22Rv1 (cell line): ENCODE data around the gene IRS1.
"Not testable (repeated sequence)": the region's sequence is repeated elsewhere in the genome, so short reads cannot be mapped to it uniquely, and the experiment has no call there.

Source experiments
- H3K27ac ChIP-seq: fragments of 450-650 bp; 2 replicates; pipeline ENCODE4 v1.5.1; 2017
- CTCF ChIP-seq: fragments of 450-650 bp; IDR thresholded peaks from 2 replicates; pipeline ENCODE4 v1.5.1; 2017; ENCODE audit warnings: mild to moderate bottlenecking
- ZFX ChIP-seq: fragments of 450-650 bp; IDR thresholded peaks from 2 replicates; pipeline ENCODE4 v1.6.1; 2017; ENCODE audit warnings: antibody characterized with exemption, borderline replicate concordance

Gene IRS1

DNA sequence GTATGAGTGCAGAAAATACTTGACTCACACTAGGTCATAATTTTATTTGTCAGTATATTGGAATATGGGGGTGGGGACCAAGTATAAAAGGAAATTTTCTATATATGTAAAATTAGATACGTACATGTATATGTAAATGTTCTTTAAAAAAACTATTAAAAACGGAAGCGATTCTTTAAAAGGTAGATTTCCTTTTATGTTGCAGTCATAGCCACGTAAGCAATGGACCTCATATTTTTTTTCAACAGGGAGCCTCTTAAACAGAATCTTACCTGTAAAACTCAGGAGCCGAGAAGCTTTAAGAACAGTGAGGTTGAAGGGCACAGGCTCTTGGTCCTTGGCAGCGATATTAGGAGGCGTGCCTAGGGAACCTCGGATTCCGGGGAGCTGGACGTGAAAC lies 39.5 kb upstream of the IRS1 start:
- TF ChIP-seq ZFX (no peak), CTCF (no peak)
- no peak overlapping the region for H3K27ac ChIP-seq

DNA sequence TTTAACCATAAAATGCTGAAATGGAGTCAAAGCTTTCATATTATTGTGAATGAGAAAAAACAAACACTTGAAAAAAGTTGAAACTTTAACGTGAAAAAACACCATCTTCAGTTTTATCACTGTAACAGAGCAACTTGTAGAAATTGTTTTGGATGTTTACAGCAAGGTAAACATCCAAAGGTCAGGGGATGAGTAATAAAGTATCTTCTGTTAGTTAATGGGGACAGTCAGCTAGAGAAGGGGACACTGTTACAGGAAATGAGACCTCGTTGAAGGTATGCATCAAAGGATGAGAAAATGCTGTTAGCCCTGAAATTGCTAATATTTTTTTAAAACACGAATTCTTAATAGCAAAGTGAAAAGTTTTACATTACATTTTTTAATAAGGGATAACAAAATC lies 39.1 kb upstream of the IRS1 start:
- no peak for TF ChIP-seq CTCF
- TF ChIP-seq ZFX, result no peak
- H3K27ac ChIP-seq, result no peak overlapping the region

- H3K27ac ChIP-seq, result peak overlapping the region; percentile 95
- no peak for TF ChIP-seq ZFX
- TF ChIP-seq CTCF, result no peak
Observed at GRCh38 chr2:226837787-226838603, 38.4 kb upstream of the IRS1 start.

GRCh38 chr2:226837334-226837733 lies 37.7 kb upstream of the IRS1 start:
- TF ChIP-seq CTCF, result no peak
- TF ChIP-seq ZFX, result no peak
- H3K27ac ChIP-seq, result peak overlapping the region; percentile 95

- H3K27ac ChIP-seq, result peak overlapping the region; percentile 95
- TF ChIP-seq ZFX (no peak), CTCF (no peak)
Observed at GRCh38 chr2:226836548-226836885, 36.9 kb upstream of the IRS1 start.

DNA sequence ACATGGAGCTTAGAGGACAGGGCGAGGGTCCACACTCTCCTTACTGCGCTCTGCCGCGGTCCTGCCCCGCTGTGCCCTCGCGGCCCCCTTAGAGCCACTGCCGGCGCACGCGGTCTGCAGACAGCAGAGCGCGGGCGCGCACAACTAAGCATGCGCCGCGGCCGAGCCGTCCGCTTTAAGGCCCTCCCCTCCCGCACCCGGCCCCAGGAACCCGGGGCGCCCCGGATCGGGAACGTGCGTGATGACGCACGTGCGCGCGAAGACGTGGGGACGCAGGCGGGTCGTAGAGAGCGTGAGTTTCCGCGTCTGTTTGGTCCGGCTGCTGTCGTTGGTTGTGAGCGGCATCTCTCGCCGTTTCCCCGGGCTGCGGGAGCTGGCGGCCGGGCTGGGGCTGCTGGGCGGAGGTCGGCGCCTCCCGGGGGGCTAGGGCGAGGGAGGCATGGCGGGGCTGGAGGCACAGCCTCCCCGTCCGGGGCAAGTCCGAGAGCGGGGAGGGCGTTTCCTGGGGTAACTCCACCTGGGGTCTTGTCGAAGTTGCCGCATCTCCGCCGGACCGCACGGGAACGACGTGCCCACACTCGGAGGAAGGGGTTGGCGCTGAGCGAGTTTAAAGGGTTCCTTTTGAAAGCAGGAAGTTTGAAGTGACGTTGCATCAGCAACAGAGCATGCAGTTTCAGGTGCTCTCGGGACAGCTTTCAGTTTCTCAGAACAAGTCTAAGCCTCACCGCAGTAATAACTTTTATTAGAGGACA lies 36.4 kb upstream of the IRS1 start, which contains the start of gene RHBDD1:
TSS of gene RHBDD1 (plus strand) at position 259 of the 752 bp plus-strand sequence. CDS start 28,640 bp downstream, outside the sequence.
- peak within 1 kb of the TSS; percentile 95 for H3K27ac ChIP-seq
- TF ChIP-seq CTCF (no peak), ZFX (no peak)

DNA sequence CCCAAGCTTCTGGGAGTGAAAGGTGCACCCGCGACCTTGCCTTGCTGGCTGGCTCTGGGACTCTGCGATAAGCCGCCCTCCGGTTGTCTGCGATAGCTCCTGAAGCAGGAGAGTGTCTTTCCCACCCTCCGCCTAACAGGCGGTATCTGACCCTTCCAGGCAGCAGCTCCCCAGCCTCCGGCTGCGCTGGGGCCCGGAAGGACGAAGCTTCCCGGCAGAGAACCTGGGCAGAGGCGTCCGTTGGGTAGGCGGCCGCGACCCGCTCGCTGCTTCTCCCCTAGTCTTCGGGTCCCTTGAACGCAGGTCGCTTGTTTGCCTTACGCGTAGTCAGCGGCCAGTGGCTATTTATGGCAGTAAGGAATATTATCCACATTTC lies 35.8 kb upstream of the IRS1 start:
- peak overlapping the region; percentile 95 for H3K27ac ChIP-seq
- no peak for TF ChIP-seq ZFX
- TF ChIP-seq CTCF, result no peak

GRCh38 chr2:226834880-226835279 lies 35.3 kb upstream of the IRS1 start:
- not testable (repeated sequence) for H3K27ac ChIP-seq
